Measurements from ENCODE around the gene MBP.

MBP gene

GRCh38 chr18:77047803-77048419 is 84.7 kb downstream of the MBP start:
- DNase-seq (ENCODE audit: low read depth) = no peak

GRCh38 chr18:77046994-77047393 is 85.6 kb downstream of the MBP start:
- no peak for DNase-seq (ENCODE audit: low read depth)

DNA sequence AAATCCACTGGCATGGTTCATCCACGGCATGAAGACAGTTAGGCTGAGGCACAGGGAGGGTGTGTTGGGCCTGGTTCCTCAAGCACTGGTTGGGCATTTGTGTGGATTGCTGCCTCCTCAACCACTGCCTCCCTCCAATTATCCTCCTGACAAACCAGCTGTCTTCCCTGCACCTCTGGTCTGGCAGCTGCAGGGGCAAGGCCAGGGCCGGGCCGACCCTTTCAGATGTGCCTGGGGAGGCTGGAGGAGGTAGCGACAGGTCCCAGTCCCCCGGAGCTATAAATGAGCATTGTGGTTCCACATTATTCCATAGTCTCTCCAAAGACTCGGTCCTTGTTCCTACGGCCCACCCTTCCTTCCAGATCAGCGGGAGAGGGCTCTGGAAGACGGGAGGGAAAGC is 86.2 kb downstream of the MBP start:
- DNase-seq (ENCODE audit: low read depth) = no peak

DNA sequence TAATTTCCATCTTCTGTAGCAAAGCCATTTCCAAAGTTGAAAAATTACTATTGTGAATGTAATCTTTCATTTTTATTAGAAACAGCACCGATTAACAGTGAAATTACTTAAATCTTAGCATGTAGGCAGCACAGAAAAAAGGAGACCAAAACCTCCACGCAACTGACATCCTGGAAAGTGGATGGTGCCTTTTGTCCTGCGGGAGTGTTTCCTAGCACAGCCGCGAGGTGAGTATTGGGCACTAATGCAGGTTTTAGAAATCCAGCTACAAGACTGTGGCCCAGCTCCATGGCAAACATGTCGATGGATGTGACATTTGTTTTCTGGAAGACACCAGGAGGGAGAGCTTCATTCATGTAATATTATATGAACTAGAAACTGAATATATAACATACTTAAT is 86.9 kb downstream of the MBP start:
- DNase-seq (ENCODE audit: low read depth) = no peak

- no peak for DNase-seq (ENCODE audit: low read depth)
These were observed 87.5 kb downstream of the MBP start for GRCh38 chr18:77044866-77045664.

DNA sequence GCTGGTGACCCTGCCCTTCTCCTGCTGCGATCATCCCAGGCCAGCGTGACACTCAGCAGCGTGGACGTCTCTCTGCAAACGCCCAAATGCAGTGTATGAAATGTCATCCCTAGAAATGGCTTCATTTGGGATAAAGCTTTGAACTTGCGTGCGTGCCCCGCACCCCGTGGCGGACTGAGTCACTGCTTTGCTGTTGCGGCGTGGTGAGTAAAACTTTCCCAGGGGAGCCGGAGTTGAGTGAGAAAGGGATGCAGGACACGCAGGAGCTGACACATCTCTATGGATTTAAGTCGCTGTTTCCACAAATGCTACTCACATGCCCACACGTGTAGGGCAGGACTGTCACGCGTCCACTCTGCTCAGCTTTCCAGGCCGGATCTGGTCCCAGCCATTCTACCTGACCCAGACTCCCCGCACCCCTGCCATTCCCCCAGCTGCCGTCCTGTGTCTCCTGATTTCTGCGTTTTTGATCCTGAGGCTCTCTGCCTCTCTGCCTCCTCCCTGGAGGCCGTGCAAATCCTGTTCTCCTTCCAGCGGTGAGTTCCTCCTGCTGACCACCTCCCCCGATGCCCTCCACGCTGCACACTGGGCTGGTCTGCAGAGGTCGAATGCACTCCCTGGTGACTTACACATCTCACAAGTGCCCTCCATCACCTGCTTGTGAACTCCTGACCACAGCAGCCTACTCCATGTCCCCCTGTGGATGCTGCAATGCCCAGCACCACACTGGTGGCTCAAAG is 88.9 kb downstream of the MBP start:
- no peak for DNase-seq (ENCODE audit: low read depth)

GRCh38 chr18:77042583-77042982 is 90.0 kb downstream of the MBP start:
- DNase-seq (ENCODE audit: low read depth) = no peak

GRCh38 chr18:77039196-77040130 is 93.1 kb downstream of the MBP start:
- no peak for DNase-seq (ENCODE audit: low read depth)

GRCh38 chr18:77038182-77038858 is 94.3 kb downstream of the MBP start:
- DNase-seq (ENCODE audit: low read depth) = no peak

DNA sequence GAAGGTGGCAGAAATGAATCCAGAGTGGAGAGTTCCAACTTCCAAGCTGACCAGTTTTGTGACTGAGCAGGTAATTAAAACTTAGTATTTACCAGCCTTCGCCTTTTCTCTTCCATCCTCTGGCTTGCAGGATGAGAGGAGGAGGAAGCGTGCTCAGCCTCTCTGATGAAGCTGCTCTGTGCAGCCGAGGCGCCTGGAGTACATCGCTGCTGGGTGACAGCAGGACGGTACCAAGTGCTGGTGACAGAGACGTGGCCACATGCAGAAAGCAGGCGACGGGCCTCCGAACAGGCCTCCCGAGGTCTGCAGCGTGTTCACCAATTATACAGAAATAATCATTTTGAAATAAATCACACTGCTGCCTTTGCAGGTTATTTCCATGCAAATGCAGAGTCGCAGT is 95.0 kb downstream of the MBP start:
- no peak for DNase-seq (ENCODE audit: low read depth)

DNA sequence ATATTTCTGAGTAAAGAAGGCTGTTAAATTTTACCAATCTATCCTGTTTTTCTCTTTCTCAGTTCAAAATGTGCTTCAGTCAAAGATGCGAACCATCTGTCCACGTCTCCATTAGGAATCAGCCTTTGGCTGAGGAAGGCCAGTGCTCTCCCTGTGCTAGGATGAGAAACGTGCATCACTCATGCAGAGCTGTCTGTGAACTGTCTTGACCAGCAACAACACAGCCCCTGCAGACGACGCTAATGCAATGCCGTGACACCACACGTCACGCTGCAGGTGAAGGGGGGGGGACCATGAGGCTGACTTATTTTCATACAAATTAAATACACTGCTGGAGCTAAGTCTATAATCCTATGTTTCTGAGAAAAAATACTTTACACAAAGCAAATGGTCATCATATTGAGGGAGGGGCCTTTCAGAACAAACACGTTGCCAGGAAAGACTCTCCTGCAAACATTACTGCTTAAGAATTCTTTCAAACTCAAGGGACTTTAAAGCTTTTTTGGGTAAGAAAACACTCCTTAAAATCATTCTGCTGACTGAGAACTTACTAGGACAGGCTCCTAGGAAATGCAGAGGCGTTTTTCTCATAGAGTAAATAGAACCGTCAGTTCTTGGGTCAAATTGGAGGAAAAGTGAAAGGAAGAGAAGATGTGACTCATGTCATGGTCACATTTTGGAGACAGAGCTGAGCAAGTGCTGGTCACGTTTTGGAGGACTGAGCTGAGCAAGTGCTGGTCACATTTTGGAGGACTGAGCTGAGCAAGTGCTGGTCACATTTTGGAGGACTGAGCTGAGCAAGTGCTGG is 97.0 kb downstream of the MBP start:
- DNase-seq (ENCODE audit: low read depth) = no peak

DNA sequence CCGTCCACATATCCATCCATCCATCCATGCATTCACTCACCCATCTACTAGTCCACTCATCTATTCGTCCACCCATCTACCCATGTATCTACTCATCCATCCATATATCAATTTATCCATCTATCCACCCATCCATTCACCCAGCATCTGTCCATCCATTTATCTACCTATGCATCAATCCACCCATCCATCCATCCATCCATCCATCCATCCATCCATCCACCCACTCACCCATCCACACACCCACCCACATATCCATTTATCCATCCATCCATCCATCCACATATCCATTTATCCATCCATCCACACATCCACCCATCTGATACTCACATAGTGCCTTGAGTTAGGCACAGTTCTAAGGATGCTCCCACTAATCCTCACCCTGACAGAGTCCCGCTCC is 99.0 kb downstream of the MBP start:
- DNase-seq (ENCODE audit: low read depth) = no peak

GRCh38 chr18:77032181-77032701 is 100.3 kb downstream of the MBP start:
- no peak for DNase-seq (ENCODE audit: low read depth)

DNA sequence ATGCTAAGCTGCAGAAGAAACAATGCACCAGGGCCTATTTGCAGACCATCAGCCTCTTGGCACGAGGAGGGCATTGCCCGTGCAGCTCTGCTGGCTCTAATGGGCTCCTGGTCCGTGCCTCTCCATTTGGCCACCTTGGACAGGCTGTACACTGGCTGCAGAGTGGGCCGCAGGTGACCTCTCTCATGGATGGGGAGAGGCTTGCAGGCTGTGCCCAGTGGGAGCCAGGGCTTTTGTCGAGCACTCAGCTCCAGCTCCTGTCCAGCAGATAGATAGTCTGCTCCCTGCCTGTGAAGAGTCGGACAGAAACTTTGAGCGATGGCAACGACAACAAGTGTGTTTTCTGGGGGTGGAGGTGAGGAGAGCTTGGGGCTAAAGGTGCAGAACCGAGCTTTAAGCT is 100.9 kb downstream of the MBP start:
- no peak for DNase-seq (ENCODE audit: low read depth)

DNA sequence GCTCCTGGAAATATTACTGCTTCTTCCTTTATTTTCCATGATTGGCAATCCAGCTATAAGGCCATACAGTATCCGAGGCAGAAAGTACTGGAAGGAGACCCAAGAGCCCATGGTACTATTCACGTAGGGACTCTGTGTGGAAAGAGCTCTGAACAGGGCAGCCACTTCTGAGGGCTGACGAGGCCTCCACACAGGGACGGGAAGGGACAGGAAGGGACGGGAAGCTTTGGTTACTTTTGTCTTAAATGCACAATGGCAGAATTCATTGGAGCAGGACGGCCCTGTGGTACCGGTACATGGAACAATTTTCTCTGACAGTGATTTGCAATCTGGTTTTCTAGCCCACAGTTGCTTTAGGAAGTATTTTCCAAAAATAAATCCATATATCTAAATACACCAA is 102.4 kb downstream of the MBP start:
- DNase-seq (ENCODE audit: low read depth) = no peak

- DNase-seq (ENCODE audit: low read depth) = no peak
These were observed 106.7 kb downstream of the MBP start for GRCh38 chr18:77025831-77026363.

DNA sequence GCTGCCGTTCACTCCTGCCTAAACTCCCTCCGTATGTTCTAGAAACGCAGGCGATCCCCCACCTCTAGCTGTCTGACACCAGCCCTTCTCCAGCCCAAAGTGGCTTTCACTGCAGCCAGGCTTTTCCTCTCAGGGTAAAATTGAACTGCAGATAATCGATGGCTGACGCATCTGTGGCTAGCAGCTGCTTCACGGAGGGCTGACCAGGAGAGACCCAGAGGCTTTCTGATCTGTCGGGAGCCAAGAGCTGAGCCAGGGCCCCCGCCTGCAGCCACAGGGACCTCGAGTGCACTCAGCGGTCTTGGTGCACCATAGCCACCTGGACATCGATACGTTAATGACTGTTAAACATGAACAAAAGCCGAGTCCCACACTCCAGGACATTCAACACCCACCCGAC is 107.5 kb downstream of the MBP start:
- no peak for DNase-seq (ENCODE audit: low read depth)

- DNase-seq (ENCODE audit: low read depth) = no peak
These were observed 108.1 kb downstream of the MBP start for GRCh38 chr18:77024476-77024875.

- DNase-seq (ENCODE audit: low read depth) = no peak
These were observed 109.3 kb downstream of the MBP start for GRCh38 chr18:77023102-77023782.
